ENCODE data around the gene KRT25. TPM values are rescaled to one million over a fixed set of nuclear protein-coding genes. Genes with fewer than 3 reads are reported as not detected.

Gene KRT25
- total and polyA plus RNA-seq, 2 of the 4 experiments (the other 2 are of a cell fraction) = not detected

DNA sequence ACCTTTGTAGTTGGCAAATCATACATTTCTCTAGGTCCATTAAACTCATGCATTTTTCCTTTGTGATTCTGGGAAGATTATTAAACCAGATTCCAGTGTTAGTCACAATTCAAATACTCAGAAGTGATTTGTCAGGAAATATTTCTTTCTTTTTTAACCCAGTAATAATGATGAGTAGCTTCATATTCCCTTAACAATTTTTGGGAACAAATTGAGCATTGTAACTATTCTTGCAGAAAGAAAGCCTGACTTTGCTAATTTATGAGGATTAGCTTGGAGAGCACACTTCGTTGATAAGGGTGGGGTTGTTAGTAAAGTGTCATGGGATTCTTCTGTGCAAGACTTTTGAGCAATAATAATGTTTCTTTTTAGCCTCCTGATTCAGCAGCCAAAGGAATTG is 32.9 kb downstream of the KRT25 start:
- no peak overlapping the region for H3K4me3 ChIP-seq (ENCODE audit: insufficient read depth, low read depth, low read length)
- no peak overlapping the region for H3K18ac ChIP-seq (ENCODE audit: low read depth, low read length)
- POLR2A ChIA-PET (ENCODE audit: unreplicated experiment) = no interaction called here
- no peak overlapping the region for H2BK20ac ChIP-seq (ENCODE audit: low read depth, low read length)
- no peak overlapping the region for H2AFZ ChIP-seq (replicated peaks; ENCODE audit: low read length, poor library complexity)
- H4K5ac ChIP-seq (ENCODE audit: low read depth, low read length) = no peak overlapping the region
- H3K4me1 ChIP-seq (ENCODE audit: control insufficient read depth, insufficient read depth, low read length) = no peaks in the 10 kb centered on the region
- H2BK120ac ChIP-seq (ENCODE audit: low read depth, low read length) = no peak overlapping the region
- dilution Hi-C loops (cut with HindIII; ENCODE audit: low sequenced_read_pairs, unreplicated experiment) = no loop called here
- no peak overlapping the region for H2BK15ac ChIP-seq (ENCODE audit: low read depth, low read length)
- H3K23ac ChIP-seq (ENCODE audit: low read depth, low read length) = no peak overlapping the region
- TF ChIP-seq CTCF (conservative IDR thresholded peaks at IDR 0.05; ENCODE audit: low read depth, low read length) (no peak), RCOR1 (IDR thresholded peaks at IDR 0.05; ENCODE audit: insufficient replicate concordance, low read length) (no peak), RAD21 (IDR thresholded peaks at IDR 0.05; ENCODE audit: low read length) (no peak), CHD1 (IDR thresholded peaks at IDR 0.05; ENCODE audit: low read depth, low read length) (no peak), SMC3 (IDR thresholded peaks at IDR 0.05; ENCODE audit: low read depth, low read length) (no peak), CEBPB (IDR thresholded peaks at IDR 0.05; ENCODE audit: low read depth, low read length) (no peak), POLR2A (IDR thresholded peaks at IDR 0.05; ENCODE audit: low read depth, low read length) (no peak), FOS (IDR thresholded peaks at IDR 0.05; ENCODE audit: low read depth, low read length) (no peak), MAFK (IDR thresholded peaks at IDR 0.05; ENCODE audit: low read depth, low read length) (no peak), USF2 (IDR thresholded peaks at IDR 0.05; ENCODE audit: low read depth, low read length) (no peak), RFX5 (IDR thresholded peaks at IDR 0.05; ENCODE audit: low read depth, low read length) (no peak), MXI1 (IDR thresholded peaks at IDR 0.05; ENCODE audit: borderline replicate concordance, low read depth, low read length) (no peak)
- TF ChIP-seq, protein P1, sequence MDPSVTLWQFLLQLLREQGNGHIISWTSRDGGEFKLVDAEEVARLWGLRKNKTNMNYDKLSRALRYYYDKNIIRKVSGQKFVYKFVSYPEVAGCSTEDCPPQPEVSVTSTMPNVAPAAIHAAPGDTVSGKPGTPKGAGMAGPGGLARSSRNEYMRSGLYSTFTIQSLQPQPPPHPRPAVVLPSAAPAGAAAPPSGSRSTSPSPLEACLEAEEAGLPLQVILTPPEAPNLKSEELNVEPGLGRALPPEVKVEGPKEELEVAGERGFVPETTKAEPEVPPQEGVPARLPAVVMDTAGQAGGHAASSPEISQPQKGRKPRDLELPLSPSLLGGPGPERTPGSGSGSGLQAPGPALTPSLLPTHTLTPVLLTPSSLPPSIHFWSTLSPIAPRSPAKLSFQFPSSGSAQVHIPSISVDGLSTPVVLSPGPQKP (IDR thresholded peaks at IDR 0.05; ENCODE audit: borderline replicate concordance, low read depth, low read length) = no peak
- no peak overlapping the region for H3K27ac ChIP-seq (ENCODE audit: insufficient read depth, low read length)
- no peaks in the 10 kb centered on the region for H4K20me1 ChIP-seq (ENCODE audit: insufficient read depth, low read length)
- H3K9ac ChIP-seq (ENCODE audit: low read depth, low read length) = no peak overlapping the region
- H2BK5ac ChIP-seq (ENCODE audit: low read depth, low read length, poor library complexity, severe bottlenecking) = no peak overlapping the region
- DNase-seq (no peak), ATAC-seq (ENCODE audit: low read depth) (no peak)
- no CpG with 5 or more reads among the region's 1 CpG for WGBS, 2 experiments (ENCODE audit: extremely low coverage in 2 of 2, insufficient read length in 1 of 2)
- no peak overlapping the region for H4K8ac ChIP-seq (ENCODE audit: low read depth in 2 of 2, low read length in 2 of 2)
- in situ Hi-C loops (cut with MboI; ENCODE audit: low sequenced_read_pairs) = no loop called here
- no peaks in the 10 kb centered on the region for H3K9me3 ChIP-seq (ENCODE audit: control insufficient read depth, insufficient read depth, low read length)
- H3K36me3 ChIP-seq (ENCODE audit: control insufficient read depth, insufficient read depth, low read length) = no peaks in the 10 kb centered on the region
- no peak overlapping the region for H2AK9ac ChIP-seq (replicated peaks; ENCODE audit: low read depth, low read length, poor library complexity)
- H4K91ac ChIP-seq (ENCODE audit: insufficient read depth, low read depth, low read length) = no peak overlapping the region
- H3K14ac ChIP-seq (replicated peaks; ENCODE audit: low read depth, low read length) = no peak overlapping the region
- CTCF ChIA-PET = interaction anchor here (1.0 kb wide), 2 partner anchors 8 to 20 kb away, joined by 3 to 5 read pairs; no protein-coding TSS in a partner anchor
- no TSS peak for BruUV-seq (replicated peaks)
- intact Hi-C loops (cut with micrococcal nuclease) = no loop called here
- no peak overlapping the region for H3K56ac ChIP-seq (ENCODE audit: extremely low read depth, insufficient read depth, low read length)
- H3K79me1 ChIP-seq (ENCODE audit: low read depth in 1 of 2, low read length in 2 of 2) = no peaks in the 10 kb centered on the region
- H3K4ac ChIP-seq (ENCODE audit: low read depth, low read length) = no peak overlapping the region
- H3K9me1 ChIP-seq (ENCODE audit: insufficient read depth, low read length) = no peaks in the 10 kb centered on the region
- no peak overlapping the region for H3K4me2 ChIP-seq (ENCODE audit: low read depth, low read length)
- H2AK5ac ChIP-seq (ENCODE audit: low read depth, low read length) = no peak overlapping the region
- H3K27me3 ChIP-seq (ENCODE audit: control insufficient read depth, insufficient read depth, low read length) = peaks cover 35% of the 10 kb centered on the region
